T1000 (cell line): ENCODE measurements around the gene PLD2.
A peak's percentile ranks its signal among the peaks of the same experiment; 100 is the strongest.
"Not testable (repeated sequence)": the region's sequence is repeated elsewhere in the genome, so short reads cannot be mapped to it uniquely, and the experiment has no call there.

Source experiments
- DNase-seq: peaks from one replicate; lab custom pipeline; 2025; ENCODE audit warnings: mixed read lengths; lab: John Stamatoyannopoulos, UW

The PLD2 gene

DNA sequence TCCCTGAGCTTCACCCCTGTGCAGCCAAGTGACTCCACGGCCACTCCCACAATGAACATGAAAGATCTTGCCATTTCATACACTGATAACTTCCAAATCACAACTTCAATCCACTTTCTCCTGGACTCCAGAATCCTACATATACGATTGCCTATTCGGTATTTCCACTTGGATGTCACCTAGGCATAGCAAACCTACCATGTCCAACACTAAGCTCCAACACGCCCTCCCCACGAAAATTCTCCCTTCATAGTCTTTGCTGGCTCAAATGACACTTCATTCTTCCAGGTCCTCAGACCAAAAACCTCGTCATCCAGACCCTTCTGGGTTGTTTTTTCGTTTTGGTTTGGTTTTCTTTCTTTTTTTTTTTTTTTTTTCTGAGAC is 16.3 kb upstream of the PLD2 start:
- no peak for DNase-seq

DNA sequence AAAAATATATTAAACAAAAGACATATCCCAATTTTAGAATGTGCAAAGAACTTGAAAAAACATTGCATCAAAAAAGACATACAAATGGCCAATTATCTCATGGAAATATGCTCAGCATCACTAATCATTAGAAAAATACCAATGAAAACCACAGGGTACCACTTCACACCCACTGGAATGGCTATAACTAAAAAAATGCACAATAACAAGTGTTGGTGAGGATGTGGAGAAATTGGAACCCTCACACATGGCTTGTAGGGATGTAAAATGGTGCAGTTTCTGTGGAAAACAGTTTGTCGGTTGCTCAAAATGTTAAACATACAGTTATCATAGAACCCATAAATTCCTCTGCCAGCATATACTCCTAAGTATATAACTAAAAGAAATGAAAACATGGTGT is 11.8 kb upstream of the PLD2 start:
- DNase-seq: no peak

DNA sequence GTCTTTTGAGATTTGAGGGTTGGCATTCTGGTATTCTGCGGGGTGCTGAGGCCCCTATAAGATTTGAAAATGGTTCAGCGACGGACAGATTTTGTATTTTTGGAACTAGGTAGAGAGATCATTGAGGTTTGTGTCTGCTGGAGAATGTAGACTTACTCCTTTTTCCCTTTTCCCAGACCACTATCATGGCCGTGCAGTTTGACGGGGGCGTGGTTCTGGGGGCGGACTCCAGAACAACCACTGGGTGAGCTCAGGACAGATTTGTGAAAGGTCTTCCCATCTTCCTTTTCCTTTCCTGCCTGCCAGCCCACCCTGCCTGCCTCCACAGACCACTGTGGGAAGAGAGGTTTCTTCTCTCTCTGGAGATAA is 10.4 kb upstream of the PLD2 start:
- DNase-seq: no peak

DNA sequence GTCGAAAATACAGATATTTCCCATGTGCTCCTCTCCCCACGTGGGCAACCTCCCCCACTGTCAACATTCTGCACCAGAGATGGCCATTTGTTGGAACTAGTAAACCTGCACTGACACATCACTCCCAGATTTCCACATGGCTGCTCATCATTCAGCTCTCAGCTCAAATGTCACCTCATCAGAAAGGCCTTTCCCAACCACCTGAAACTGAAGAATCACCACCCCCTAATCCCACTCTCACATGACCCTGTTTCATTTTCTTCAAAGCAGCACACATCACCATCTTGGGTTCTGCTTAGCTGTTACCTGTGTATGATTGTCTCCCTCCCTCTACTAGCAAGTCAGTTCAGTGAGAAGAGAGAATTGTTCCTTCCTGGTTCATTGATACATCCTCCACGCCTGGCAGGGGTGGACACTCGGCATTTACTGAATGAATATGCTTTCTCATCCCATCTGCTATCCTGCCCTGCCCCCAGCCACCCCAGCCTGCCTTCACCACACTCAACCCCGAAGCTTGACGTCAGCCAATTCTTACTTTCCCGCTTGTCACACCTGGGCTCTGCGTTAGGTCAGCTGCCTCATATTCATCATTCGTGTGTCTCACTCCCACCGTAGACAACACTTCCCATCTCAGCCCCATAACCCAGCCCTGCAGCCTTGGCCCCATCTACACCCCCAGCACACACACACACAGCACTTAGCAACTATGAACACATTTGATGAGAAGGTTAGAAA is 6.3 kb upstream of the PLD2 start:
- DNase-seq: no peak

DNA sequence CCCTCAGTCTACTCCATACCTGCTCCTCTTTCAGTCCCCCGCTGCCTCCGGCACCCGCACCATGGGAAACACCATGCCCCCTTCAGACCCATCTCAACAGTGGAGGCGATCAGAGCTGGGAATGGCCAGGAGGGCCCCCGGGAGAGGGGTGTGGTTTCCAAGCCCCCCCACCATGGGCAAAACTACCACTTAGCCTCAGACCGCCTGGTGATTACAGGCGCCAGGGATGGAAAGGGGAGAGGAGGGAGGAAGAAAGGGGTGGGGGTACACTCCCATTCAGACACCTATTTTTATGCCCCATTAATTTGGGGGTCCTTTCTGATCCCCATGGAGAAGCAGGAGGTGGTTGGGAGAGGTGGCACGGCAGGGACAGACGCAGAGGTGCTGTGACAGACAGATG is 4.7 kb upstream of the PLD2 start, which contains the start of gene C17orf114:
TSS of gene C17orf114 (minus strand) at position 101 of the 400 bp plus-strand sequence.
- DNase-seq: no peak

DNA sequence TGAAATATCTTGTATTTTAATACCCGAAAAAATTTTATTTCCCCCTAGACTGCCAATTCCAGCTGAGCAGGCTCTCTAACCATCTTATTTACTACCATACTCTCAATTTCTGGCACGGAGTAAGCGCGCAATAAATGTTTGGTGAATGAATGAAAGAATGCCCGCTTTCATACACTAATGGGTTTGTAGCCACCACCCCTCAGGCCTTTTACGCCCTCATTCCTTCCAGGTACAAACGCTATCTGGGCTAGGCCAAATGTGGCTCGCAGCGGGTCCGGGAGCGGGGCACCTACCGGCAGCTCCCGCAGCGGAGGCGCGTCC is 536 bp upstream of the PLD2 start:
- no peak for DNase-seq

DNA sequence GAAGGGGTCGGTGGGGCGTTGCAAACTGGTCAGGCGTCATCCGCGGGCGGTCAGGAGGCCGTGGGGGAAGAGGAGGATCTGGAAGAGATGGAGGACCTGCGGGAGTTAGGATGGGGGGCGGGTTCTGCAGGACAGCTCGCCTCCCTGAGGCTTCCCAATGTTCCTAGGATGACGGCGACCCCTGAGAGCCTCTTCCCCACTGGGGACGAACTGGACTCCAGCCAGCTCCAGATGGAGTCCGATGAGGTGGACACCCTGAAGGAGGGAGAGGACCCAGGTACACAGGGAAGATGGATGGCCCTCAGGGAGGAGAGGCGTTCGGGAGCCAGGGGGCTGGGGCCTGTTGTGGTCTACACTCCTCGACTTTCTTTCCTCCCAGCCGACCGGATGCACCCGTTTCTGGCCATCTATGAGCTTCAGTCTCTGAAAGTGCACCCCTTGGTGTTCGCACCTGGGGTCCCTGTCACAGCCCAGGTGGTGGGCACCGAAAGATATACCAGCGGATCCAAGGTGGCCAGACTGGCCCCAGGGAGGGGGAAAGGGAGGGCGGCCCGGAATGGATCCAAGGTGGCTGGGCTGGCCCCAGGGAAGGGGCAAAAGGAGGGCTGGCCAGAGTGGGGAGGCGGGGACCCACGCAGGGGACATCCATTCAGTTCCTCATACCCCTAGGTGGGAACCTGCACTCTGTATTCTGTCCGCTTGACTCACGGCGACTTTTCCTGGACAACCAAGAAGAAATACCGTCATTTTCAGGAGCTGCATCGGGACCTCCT is 839 bp downstream of the PLD2 start:
- DNase-seq: no peak

DNA sequence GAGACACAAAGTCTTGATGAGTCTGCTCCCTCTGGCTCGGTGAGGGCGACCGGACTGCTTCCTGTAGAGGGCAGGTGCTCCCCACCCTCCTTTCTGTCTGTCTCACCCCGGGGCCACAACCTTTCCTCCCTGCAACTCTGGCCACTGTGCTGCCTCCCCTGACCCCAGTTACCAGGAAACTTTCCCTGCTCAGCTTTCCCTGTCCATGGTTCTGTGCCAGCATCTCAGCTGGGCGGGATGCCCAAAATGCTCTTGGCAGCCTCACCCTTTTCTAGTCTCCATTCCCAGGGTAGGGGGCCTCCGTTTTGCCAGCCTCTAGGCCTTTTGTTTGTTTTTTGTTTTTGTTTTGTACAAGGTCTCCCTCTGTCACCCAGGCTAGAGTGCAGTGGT is 1.4 kb downstream of the PLD2 start:
- no peak for DNase-seq

DNA sequence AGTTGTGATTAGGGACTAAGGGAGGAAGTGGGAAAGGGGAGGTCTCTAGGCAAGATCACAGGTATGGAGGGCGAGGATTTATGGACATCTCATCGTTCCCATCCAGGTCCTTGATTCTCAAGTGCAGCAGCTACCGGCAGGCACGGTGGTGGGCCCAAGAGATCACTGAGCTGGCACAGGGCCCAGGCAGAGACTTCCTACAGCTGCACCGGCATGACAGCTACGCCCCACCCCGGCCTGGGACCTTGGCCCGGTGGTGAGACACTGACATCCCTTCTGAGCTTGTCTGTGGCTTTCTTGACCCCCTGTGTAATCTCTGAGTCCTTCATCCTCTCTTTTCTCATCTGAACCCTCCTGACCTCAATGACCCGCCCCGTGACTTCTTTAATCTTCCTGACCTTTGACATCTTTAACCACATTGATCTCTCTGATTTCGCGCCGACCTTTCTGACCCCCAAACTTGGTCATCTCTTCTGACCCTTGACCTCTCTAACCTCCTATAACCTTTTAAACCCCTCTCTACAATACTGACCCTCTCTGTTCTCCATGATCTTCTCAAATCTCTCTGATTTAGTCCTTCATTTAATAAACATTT is 3.8 kb downstream of the PLD2 start:
- DNase-seq: no peak

DNA sequence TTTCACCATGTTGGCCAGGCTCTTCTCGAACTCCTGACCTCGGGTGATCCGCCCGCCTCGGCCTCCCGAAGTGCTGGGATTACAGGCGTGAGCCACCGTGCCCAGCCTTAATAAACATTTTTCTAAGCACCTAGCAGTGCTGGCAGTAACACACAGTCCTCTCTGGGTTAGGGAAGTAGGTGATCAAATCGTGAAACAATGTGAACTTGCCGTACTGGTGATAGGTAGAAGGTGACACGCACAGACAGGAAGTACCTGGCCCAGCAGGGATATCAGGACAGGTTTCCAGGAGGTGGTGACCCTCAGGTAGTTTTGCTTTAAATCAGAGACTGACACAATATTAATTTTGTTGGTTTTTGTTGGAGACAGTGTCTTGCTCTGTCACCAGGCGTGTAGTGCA is 4.5 kb downstream of the PLD2 start:
- DNase-seq: no peak

DNA sequence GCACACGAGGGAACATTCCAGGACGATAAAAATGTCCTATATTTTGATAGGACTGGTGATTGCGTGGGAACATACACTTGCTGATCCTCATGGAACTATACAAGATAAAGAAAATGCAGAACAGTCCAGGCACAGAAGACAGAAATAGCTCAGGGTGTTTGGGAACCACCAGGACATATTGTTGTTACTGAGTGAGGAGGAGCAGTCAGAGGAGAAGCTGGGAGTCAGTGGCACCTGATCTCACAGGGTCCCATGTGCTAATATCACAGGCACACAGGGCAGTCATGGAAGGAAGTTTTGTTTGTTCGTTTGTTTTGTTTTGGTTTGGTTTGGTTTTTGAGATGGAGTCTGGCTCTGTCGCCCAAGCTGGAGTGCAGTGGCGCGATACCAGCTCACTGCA is 5.7 kb downstream of the PLD2 start:
- no peak for DNase-seq

DNA sequence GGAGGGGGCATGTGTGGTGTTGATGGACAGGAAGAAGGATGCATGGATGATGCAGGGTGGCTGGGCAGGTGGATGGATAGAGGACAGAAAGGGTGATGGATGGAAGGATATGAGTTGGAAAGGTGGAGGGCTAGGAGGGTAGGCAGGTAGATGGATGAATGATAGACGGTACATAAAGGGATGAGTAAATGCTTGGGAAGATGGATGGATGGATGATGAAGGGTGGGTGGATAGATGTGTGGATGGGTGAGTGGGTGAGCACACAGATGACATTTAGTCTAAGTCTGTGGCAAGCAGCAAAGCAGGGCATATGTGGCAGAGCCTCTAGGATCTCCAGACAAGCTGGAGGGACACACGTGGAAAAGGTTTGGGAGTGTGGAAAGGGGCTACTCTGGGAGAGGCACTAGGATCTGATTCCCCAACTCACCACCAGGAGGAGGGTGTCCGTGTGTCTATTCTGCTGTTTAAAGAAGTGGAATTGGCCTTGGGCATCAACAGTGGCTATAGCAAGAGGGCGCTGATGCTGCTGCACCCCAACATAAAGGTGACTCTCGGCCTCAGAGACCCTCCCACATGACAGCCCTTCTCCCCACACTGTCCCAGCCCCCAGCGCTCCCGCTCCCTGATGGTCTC is 8.2 kb downstream of the PLD2 start:
- no peak for DNase-seq

DNA sequence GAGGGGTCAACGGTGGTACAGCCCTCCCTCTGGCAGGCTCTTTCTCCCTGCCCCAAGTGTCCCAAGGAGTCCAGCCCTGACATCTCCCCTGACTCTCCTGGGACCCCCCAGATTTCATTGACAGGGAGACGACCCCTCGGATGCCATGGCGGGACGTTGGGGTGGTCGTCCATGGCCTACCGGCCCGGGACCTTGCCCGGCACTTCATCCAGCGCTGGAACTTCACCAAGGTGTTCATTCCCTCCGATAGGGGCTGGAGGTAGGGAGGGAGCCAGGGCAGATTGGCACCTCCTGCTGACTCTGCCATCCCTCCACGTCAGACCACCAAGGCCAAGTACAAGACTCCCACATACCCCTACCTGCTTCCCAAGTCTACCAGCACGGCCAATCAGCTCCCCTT is 9.9 kb downstream of the PLD2 start:
- DNase-seq: no peak

DNA sequence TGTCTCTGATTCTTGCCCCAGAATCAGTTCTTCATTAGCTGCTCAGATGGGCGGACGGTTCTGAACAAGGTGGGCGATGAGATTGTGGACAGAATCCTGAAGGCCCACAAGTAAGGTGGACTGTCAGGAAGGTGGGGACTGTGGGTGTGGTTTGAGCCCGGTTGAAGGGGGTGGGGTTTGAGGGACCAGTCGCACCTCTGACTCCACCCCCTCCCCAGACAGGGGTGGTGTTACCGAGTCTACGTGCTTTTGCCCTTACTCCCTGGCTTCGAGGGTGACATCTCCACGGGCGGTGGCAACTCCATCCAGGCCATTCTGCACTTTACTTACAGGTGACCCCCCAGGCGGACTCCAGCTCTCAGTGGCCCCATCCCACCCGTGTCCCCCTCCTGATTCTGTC is 11.3 kb downstream of the PLD2 start:
- DNase-seq: no peak

DNA sequence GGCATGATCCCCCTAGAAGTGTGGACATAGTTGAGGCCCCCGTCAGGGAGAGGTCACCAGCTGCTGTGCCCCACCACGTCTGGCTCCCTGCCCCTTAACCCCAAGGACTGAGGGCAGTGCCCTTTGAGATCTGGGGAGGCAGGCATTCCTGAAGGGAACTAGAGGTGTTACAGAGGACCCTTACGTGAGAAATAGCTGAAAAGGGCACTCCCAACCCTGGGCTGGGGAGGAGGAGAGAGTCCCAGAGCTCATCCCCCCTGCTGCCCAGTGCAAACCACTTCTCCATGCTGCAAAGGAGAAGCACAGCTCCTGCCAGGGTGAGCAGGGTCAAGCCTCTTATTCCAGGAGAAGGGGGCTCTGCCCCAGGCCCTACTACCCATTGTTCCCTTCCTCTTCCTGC is 15.9 kb downstream of the PLD2 start:
- no peak for DNase-seq

DNA sequence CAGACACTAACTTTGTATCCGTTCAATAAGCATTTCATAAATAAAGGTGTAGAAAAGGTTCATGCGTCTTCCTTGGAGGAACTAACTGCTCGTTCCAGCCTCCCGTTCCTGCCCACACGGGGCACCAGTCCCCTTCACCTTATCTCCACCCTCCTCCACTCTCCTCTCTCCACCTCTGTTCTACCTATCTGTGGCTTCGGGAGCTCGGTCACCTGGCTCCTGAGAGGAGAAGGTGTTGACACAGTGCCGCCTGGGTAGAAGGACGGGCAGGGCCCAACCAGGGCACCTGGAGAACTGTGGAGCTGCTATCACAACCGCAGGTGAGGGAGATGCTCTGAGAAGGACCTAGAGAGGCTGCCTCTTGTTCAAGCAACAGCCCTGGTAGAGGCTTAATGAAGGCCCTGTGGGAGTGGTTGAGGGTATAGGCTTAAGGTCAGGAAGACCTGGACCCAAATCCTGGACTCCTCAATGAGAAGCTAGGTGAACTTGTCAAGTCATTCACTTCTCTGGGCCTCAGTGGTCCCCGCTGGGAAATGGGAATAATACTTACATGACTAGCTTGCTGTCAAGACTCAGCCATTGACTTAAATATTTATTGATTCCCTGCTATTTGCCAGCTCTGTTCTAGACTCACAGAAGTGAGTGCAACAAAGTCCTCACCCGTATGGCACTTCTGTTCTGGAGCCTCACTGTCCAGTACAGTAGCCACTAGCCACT is 16.6 kb downstream of the PLD2 start:
- no peak for DNase-seq

DNA sequence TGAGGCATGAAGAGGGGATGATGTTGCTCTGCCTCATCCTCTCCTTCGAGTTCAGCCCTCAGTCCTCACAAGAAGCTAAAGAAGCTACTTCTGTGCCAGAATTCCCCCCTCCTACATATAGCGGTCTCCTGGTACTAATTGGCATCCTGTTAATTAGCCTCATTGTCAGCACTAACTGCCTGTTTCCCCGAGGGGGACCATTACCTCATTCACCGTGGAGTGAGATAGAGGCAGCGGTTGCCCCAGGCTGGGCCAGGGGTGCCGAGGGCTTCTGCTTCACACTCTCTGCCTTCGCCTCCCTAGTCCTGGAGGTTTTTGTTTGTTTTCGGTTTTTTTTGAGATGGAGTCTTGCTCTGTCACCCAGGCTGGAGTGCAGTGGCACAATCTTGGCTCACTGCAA is 20.4 kb downstream of the PLD2 start:
- no peak for DNase-seq

DNA sequence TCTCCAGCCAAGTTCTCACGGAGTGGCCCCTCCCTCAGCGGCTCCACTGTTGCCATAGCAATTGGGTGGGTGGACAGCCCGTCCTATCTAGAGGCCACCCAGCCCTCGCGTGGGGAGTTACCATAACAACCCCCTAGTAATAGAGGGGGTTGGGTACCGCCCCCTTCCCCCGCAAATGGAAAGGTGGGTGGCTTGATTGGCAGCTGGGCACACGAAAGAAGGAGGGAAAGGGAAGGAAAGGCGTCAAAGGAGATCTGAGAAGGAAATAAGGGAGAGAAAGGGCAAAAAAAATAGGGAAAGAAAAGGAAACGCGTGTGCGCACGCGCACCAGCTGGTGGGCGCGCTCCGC is 25.9 kb downstream of the PLD2 start:
- not testable (repeated sequence) for DNase-seq

DNA sequence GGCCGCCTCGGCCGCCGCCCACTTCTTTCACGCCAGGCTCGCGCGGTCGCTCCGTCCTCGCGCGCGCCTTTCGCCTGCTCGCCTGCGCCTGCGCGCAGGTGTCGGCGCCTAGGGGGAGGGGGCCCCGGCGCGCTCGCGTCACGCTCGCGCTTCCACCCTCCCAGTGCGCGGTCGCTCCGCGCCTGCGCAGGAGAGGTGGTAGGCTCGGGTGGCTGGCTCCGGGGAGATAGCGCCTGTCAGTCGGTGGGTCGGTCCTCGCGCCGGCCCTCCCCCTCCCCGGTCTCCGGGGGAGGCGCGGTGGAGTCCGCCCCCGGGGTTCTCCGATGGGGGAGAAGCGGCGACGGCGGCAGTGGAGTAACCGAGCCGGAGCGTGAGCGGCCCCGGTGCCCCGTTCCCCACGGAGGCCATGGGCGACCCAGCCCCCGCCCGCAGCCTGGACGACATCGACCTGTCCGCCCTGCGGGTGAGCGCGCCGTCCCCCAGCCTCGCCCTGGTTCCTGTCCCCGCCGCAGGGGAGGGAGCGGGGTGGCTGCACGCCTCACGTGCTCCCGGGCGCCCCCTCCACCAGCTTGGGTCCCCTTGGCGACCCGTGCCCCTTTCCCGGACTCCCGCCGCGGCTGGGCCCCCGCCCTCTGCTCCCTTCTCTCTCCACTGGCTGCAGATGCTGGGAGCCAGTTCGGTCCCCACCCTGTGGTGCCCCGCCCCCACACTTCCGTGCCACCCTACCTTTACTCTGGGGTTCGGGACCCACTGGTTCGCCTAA is 26.4 kb downstream of the PLD2 start, which contains the start of gene MINK1:
TSS of gene MINK1 (plus strand) at position 163 of the 763 bp plus-strand sequence. CDS start at position 407, 244 bp downstream.
- DNase-seq: peak; percentile 88

DNA sequence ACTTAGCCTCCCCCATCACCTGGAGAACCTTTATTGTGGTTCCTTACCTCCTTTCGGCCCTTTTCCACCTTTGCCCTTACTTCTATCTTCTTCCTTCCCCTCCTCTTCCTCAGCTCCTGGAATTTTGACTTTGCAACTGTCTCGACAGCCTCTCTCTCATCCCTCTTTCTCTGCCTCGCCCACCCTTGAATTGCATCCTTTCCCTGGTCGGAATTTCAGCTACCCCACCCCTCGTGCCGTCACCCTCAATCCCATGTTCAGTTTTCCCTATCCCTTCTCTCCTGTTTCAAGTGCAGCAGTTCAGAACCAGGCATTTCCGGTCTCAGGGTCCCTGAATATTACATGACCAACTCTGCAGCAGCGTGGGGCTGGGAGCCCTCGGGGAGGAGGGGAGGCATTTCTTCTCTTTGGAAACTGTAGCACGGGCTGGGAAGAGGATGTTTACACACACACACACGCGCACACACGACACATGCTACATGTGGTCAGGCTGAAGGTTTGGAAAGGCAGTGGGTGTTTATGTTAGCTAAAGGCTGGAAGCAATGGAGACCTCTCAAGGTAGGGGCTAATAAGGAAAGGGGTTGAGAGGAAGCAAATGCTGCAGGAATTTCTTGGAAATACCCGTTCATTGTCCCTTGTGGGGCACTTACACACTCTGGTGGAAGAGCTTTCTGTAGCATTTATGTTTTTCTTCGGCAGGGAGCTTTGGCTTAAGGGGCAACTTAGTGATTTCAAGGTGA is 27.2 kb downstream of the PLD2 start:
- DNase-seq: no peak

DNA sequence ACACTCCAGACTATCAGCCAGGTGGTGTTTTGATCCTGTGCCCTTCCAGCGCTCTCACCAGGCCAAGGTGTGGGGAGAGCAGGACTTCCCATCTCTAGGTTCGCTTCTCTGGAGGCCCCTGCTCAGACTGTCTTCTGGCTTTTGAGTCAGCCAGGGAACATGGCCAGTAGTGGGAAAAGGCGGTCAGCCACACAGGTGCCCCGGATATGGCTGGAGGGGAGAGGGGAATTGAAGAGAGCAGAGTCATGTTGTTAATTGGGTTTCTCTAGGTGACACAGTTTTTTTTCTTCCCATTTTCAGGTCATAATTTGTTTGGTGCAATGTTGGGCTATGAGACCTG is 27.7 kb downstream of the PLD2 start:
- DNase-seq: no peak
